BJ (cell line): ENCODE measurements around the gene INSR. TPM values are rescaled to one million over a fixed set of nuclear protein-coding genes. Genes with fewer than 3 reads are reported as not detected.

Experiments used
- CTCF ChIA-PET: fragments of 350-600 bp; formaldehyde crosslinking; extraction: SDS; loops from one replicate; lab custom pipeline; 2021; ENCODE audit warnings: antibody characterized with exemption, inconsistent platforms; lab: Yijun Ruan, JAX
- POLR2A ChIA-PET: fragments of 300-600 bp; sonication (Branson Sonifier 250); formaldehyde crosslinking; extraction: SDS; loops from one replicate; lab custom pipeline; 2021; ENCODE audit warnings: antibody characterized with exemption; lab: Charles Lee
- DNase-seq: peaks from one replicate; pipeline ENCODE4 v3.0.0-alpha.2; 2011; ENCODE audit warnings: low read depth
- H3K27me3 ChIP-seq: 2 replicates; pipeline ENCODE4 v1.6.0; 2011; ENCODE audit warnings: low read length; ENCODE audit not compliant: control insufficient read depth, insufficient read depth
- H3K36me3 ChIP-seq: 2 replicates; pipeline ENCODE4 v1.5.1; 2011; ENCODE audit warnings: low read length; ENCODE audit not compliant: control insufficient read depth, insufficient read depth
- H3K4me3 ChIP-seq: 2 replicates; pipeline ENCODE4 v1.5.1; 2011; ENCODE audit warnings: low read depth, mild to moderate bottlenecking, control low read depth, low read length
- polyA plus RNA-seq: library from polyadenylated mRNA; depleted of rRNA; stranded (reverse); fragments of >200 nt; gene quantifications from 2 replicates; pipeline ENCODE4 v1.2.3, GENCODE V29; 2011
- TF ChIP-seq, protein P1 (sequence below): IDR thresholded peaks from 2 replicates; pipeline ENCODE4 v1.5.1; 2011; ENCODE audit warnings: low read depth, mild to moderate bottlenecking, control low read depth, inconsistent platforms, low read length, moderate library complexity; ENCODE audit not compliant: insufficient read depth

The INSR gene
- polyA plus RNA-seq, 1 experiment = 5.7 TPM

- DNase-seq = no peak
- Histone ChIP-seq H3K36me3 (peaks cover 6% of the 10 kb centered on the region), H3K27me3 (no peaks in the 10 kb centered on the region), H3K4me3 (no peak overlapping the region)
- CTCF ChIA-PET = interaction anchor here (0.9 kb wide), 1 partner anchor 23 kb away, joined by 3 read pairs; no protein-coding TSS in a partner anchor
- TF ChIP-seq, protein P1, sequence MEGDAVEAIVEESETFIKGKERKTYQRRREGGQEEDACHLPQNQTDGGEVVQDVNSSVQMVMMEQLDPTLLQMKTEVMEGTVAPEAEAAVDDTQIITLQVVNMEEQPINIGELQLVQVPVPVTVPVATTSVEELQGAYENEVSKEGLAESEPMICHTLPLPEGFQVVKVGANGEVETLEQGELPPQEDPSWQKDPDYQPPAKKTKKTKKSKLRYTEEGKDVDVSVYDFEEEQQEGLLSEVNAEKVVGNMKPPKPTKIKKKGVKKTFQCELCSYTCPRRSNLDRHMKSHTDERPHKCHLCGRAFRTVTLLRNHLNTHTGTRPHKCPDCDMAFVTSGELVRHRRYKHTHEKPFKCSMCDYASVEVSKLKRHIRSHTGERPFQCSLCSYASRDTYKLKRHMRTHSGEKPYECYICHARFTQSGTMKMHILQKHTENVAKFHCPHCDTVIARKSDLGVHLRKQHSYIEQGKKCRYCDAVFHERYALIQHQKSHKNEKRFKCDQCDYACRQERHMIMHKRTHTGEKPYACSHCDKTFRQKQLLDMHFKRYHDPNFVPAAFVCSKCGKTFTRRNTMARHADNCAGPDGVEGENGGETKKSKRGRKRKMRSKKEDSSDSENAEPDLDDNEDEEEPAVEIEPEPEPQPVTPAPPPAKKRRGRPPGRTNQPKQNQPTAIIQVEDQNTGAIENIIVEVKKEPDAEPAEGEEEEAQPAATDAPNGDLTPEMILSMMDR = no peak
- POLR2A ChIA-PET = interaction anchor here (0.6 kb wide), 1 partner anchor 527 kb away, joined by 6 read pairs; no protein-coding TSS in a partner anchor
Measured at GRCh38 chr19:7263521-7263920, 30.7 kb downstream of the INSR start.

- Histone ChIP-seq H3K36me3 (peaks cover 6% of the 10 kb centered on the region), H3K4me3 (no peak overlapping the region), H3K27me3 (no peaks in the 10 kb centered on the region)
- ChIA-PET POLR2A (no interaction called here), CTCF (interaction anchor here (0.9 kb wide), 1 partner anchor 23 kb away, joined by 3 read pairs; no protein-coding TSS in a partner anchor)
- no peak for DNase-seq
- TF ChIP-seq, protein P1 = no peak
Measured at GRCh38 chr19:7263066-7263465, 31.1 kb downstream of the INSR start.

GRCh38 chr19:7262470-7262869 is 31.7 kb downstream of the INSR start:
- ChIA-PET POLR2A (no interaction called here), CTCF (no interaction called here)
- no peak for DNase-seq
- Histone ChIP-seq H3K4me3 (no peak overlapping the region), H3K27me3 (no peaks in the 10 kb centered on the region), H3K36me3 (peaks cover 4% of the 10 kb centered on the region)
- TF ChIP-seq, protein P1 = no peak

- CTCF ChIA-PET = no interaction called here
- POLR2A ChIA-PET = no interaction called here
- TF ChIP-seq, protein P1 = no peak
- DNase-seq = no peak
- no peaks in the 10 kb centered on the region for H3K36me3 ChIP-seq
- no peaks in the 10 kb centered on the region for H3K27me3 ChIP-seq
- no peak overlapping the region for H3K4me3 ChIP-seq
Measured at GRCh38 chr19:7260161-7260560, 34.1 kb downstream of the INSR start.

DNA sequence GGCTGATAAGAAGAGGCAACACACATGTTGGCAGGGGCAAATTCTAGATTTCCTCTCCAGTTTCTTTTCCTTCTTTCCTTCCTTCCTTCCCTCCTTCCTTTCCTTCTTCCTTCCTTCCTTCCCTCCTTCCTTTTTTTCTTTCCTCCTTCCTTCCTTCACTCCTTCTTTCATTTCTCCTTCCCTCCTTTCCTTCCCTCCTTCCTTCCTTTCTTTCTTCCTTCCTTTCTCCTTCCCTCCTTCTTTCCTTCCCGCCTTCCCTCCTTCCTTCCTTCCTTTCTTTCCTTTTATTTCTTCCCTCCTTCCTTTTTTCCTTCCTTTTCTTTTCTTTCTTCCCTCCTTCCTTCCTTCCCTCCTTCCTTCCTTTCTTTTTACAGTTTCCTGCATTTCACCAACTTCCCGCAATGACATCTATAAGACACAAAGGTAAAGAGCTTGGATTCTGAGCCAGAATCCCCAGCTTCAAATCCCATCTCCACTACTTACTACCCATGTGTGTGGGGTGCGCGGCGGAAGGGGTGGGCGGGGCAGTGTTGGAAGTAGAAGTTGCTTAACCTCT is 35.3 kb downstream of the INSR start:
- TF ChIP-seq, protein P1 = no peak
- ChIA-PET POLR2A (no interaction called here), CTCF (interaction anchor here (1.2 kb wide), 1 partner anchor 95 kb away, joined by 3 read pairs; no protein-coding TSS in a partner anchor)
- no peaks in the 10 kb centered on the region for H3K27me3 ChIP-seq
- no peak overlapping the region for H3K4me3 ChIP-seq
- DNase-seq = no peak
- H3K36me3 ChIP-seq = no peaks in the 10 kb centered on the region
